Vagina (tissue), 2 donors: ENCODE measurements around the gene HOXC12. TPM values are rescaled to one million over a fixed set of nuclear protein-coding genes. Genes with fewer than 3 reads are reported as not detected.
A peak's percentile ranks its signal among the peaks of the same experiment; 100 is the strongest.

Experiments used
- DNase-seq, 2 donors: peaks; one replicate each; pipeline ENCODE4 v3.0.0-alpha.2; 2017; ENCODE audit errors: extremely low spot score in 2 of 2
- H3K27ac ChIP-seq: fragments of 200-600 bp; sonication (generic); one replicate; pipeline ENCODE4 v1.5.1; 2019
- H3K27me3 ChIP-seq: fragments of 200-600 bp; sonication (generic); one replicate; pipeline ENCODE4 v1.5.1; 2019
- H3K36me3 ChIP-seq, 2 donors: fragments of 200-600 bp; sonication (generic); one replicate each; pipeline ENCODE4 v1.5.1; 2017 to 2019
- H3K4me1 ChIP-seq: fragments of 200-600 bp; sonication (generic); one replicate; pipeline ENCODE4 v1.5.1; 2019
- H3K4me3 ChIP-seq, 2 donors: fragments of 200-600 bp; sonication (generic); 1 replicate in 1 of 2; 2 replicates in 1 of 2; pipeline ENCODE4 v1.5.1; 2016 to 2019
- H3K9me3 ChIP-seq: fragments of 200-600 bp; sonication (generic); one replicate; pipeline ENCODE4 v1.5.1; 2019
- CTCF ChIP-seq, 3 experiments: fragments of 450-650 bp in 2 of 3; fragments of 200-600 bp in 1 of 3; sonication (generic) in 1 of 3; IDR thresholded peaks; one replicate each; pipeline ENCODE4 v1.5.1; 2017 to 2019; ENCODE audit warnings: antibody characterized with exemption in 3 of 3, mild to moderate bottlenecking in 2 of 3, moderate library complexity in 2 of 3
- POLR2A ChIP-seq, 2 donors: fragments of 450-650 bp; IDR thresholded peaks; one replicate each; pipeline ENCODE4 v1.6.1; 2017; ENCODE audit warnings: antibody characterized with exemption in 2 of 2, mild to moderate bottlenecking in 2 of 2, moderate library complexity in 2 of 2
- POLR2AphosphoS5 ChIP-seq, 2 donors: sonication (generic); formaldehyde crosslinking; IDR thresholded peaks; one replicate each; pipeline ENCODE4 v1.9.0; 2017; ENCODE audit warnings: antibody characterized with exemption in 2 of 2, mild to moderate bottlenecking in 2 of 2, low read depth in 1 of 2; ENCODE audit not compliant: insufficient read depth in 1 of 2
- intact Hi-C: fragments of 100-400 bp; cut with DNase I; formaldehyde crosslinking; loops from one replicate; pipeline ENCODE4 v1.15.1; 2023
- total RNA-seq: library from RNA; depleted of rRNA; stranded (reverse); fragments of >200 nt; gene quantifications from one replicate; pipeline ENCODE4 v1.2.3, GENCODE V29; 2016

The HOXC12 gene
- total RNA-seq, 1 donor from 2014 or later: not detected

- H3K27ac ChIP-seq: no peak overlapping the region
Measured at GRCh38 chr12:53985994-53986685, 31.4 kb downstream of the HOXC12 start.

GRCh38 chr12:53986686-53987483, 32.2 kb downstream of the HOXC12 start:
- Histone ChIP-seq H3K27me3 (peaks cover 24% of the 10 kb centered on the region), H3K9me3 (no peaks in the 10 kb centered on the region), H3K27ac (no peak overlapping the region), H3K4me3 (no peak overlapping the region), H3K4me1 (peaks cover 24% of the 10 kb centered on the region), H3K36me3 (no peaks in the 10 kb centered on the region)
- intact Hi-C loops: no loop called here
- DNase-seq: no peak
- TF ChIP-seq CTCF (IDR thresholded peaks at IDR 0.05) (no peak), POLR2AphosphoS5 (IDR thresholded peaks at IDR 0.05; ENCODE audit: insufficient read depth in 1 of 2, low read depth in 1 of 2) (no peak), POLR2A (IDR thresholded peaks at IDR 0.05) (no peak)

More at GRCh38 chr12:53985994-53986685, 31.4 kb downstream of the HOXC12 start:
- intact Hi-C loops: no loop called here
- Histone ChIP-seq H3K36me3 (no peaks in the 10 kb centered on the region), H3K9me3 (no peaks in the 10 kb centered on the region), H3K4me1 (peaks cover 24% of the 10 kb centered on the region), H3K27me3 (peaks cover 24% of the 10 kb centered on the region), H3K4me3 (peak overlapping the region; percentile 20 to 25)
- no peak for TF ChIP-seq POLR2A (IDR thresholded peaks at IDR 0.05)
- no peak for TF ChIP-seq POLR2AphosphoS5 (IDR thresholded peaks at IDR 0.05; ENCODE audit: insufficient read depth in 1 of 2, low read depth in 1 of 2)
- TF ChIP-seq CTCF (IDR thresholded peaks at IDR 0.05): no peak
- no peak for DNase-seq

- intact Hi-C loops: no loop called here
- Histone ChIP-seq H3K27me3 (peaks cover 26% of the 10 kb centered on the region), H3K36me3 (no peaks in the 10 kb centered on the region), H3K9me3 (no peaks in the 10 kb centered on the region), H3K4me3 (no peak overlapping the region), H3K27ac (no peak overlapping the region), H3K4me1 (peaks cover 24% of the 10 kb centered on the region)
- DNase-seq: no peak
- TF ChIP-seq CTCF (IDR thresholded peaks at IDR 0.05): no peak
- TF ChIP-seq POLR2A (IDR thresholded peaks at IDR 0.05): no peak
- no peak for TF ChIP-seq POLR2AphosphoS5 (IDR thresholded peaks at IDR 0.05; ENCODE audit: insufficient read depth in 1 of 2, low read depth in 1 of 2)
Measured at GRCh38 chr12:53987787-53988230, 33.1 kb downstream of the HOXC12 start.

GRCh38 chr12:53988541-53989226, 34.0 kb downstream of the HOXC12 start:
- Histone ChIP-seq H3K9me3 (no peaks in the 10 kb centered on the region), H3K4me1 (peaks cover 24% of the 10 kb centered on the region), H3K27me3 (peaks cover 35% of the 10 kb centered on the region), H3K27ac (no peak overlapping the region), H3K4me3 (no peak overlapping the region), H3K36me3 (no peaks in the 10 kb centered on the region)
- no peak for DNase-seq
- intact Hi-C loops: no loop called here
- TF ChIP-seq POLR2A (IDR thresholded peaks at IDR 0.05): no peak

GRCh38 chr12:53989227-53990113, 34.8 kb downstream of the HOXC12 start:
- H3K27me3 ChIP-seq: peaks cover 38% of the 10 kb centered on the region
- no peak for DNase-seq
- H3K27ac ChIP-seq: no peak overlapping the region
- no peak overlapping the region for H3K4me3 ChIP-seq
- H3K36me3 ChIP-seq: no peaks in the 10 kb centered on the region
- no peaks in the 10 kb centered on the region for H3K9me3 ChIP-seq
- peaks cover 24% of the 10 kb centered on the region for H3K4me1 ChIP-seq
- TF ChIP-seq CTCF (IDR thresholded peaks at IDR 0.05) (no peak), POLR2AphosphoS5 (IDR thresholded peaks at IDR 0.05; ENCODE audit: insufficient read depth in 1 of 2, low read depth in 1 of 2) (no peak), POLR2A (IDR thresholded peaks at IDR 0.05) (no peak)
- intact Hi-C loops: no loop called here
